ENCODE results near the gene BTBD18.

Gene BTBD18

GRCh38 chr11:57751676-57752253 lies at the start of gene BTBD18:
TSS of gene BTBD18 (minus strand) at chr11:57751819. CDS start at chr11:57751188, 631 bp downstream.
- DNase-seq (ENCODE audit: insufficient read length, low spot score) (no peak), FAIRE-seq (no peak)

- FAIRE-seq: no peak
- DNase-seq (ENCODE audit: insufficient read length, low spot score): no peak
Observed at GRCh38 chr11:57801183-57801485, 49.5 kb upstream of the BTBD18 start.

- peak; percentile 66 for FAIRE-seq
- peak; percentile 61 for DNase-seq (ENCODE audit: insufficient read length, low spot score)
Observed at GRCh38 chr11:57800444-57801182, 49.0 kb upstream of the BTBD18 start.

GRCh38 chr11:57798905-57799559 lies 47.4 kb upstream of the BTBD18 start:
- DNase-seq (ENCODE audit: insufficient read length, low spot score) (no peak), FAIRE-seq (no peak)

- FAIRE-seq: no peak
- DNase-seq (ENCODE audit: insufficient read length, low spot score): no peak
Observed at GRCh38 chr11:57793351-57794115, 41.9 kb upstream of the BTBD18 start.

- no peak for DNase-seq (ENCODE audit: insufficient read length, low spot score)
- peak; percentile 79 for FAIRE-seq
Observed at GRCh38 chr11:57792870-57793269, 41.3 kb upstream of the BTBD18 start.

- peak; percentile 68 for DNase-seq (ENCODE audit: insufficient read length, low spot score)
- FAIRE-seq: peak; percentile 97
Observed at GRCh38 chr11:57792060-57792541, 40.5 kb upstream of the BTBD18 start.

- FAIRE-seq (no peak), DNase-seq (ENCODE audit: insufficient read length, low spot score) (no peak)
Observed at GRCh38 chr11:57791321-57792059, 39.9 kb upstream of the BTBD18 start.

GRCh38 chr11:57788703-57789088 lies 37.1 kb upstream of the BTBD18 start:
- DNase-seq (ENCODE audit: insufficient read length, low spot score) (no peak), FAIRE-seq (no peak)

GRCh38 chr11:57787920-57788702 lies 36.5 kb upstream of the BTBD18 start:
- no peak for DNase-seq (ENCODE audit: insufficient read length, low spot score)
- FAIRE-seq: peak; percentile 94

- DNase-seq (ENCODE audit: insufficient read length, low spot score): no peak
- FAIRE-seq: peak; percentile 66
Observed at GRCh38 chr11:57787006-57787604, 35.5 kb upstream of the BTBD18 start.

GRCh38 chr11:57786436-57786835 lies 34.8 kb upstream of the BTBD18 start:
- FAIRE-seq (no peak), DNase-seq (ENCODE audit: insufficient read length, low spot score) (no peak)

- DNase-seq (ENCODE audit: insufficient read length, low spot score): no peak
- FAIRE-seq: peak; percentile 26
Observed at GRCh38 chr11:57785072-57785471, 33.5 kb upstream of the BTBD18 start.

GRCh38 chr11:57781529-57781943 lies 29.9 kb upstream of the BTBD18 start:
- DNase-seq (ENCODE audit: insufficient read length, low spot score) (no peak), FAIRE-seq (no peak)

GRCh38 chr11:57779276-57779675 lies 27.7 kb upstream of the BTBD18 start:
- DNase-seq (ENCODE audit: insufficient read length, low spot score) (no peak), FAIRE-seq (no peak)

GRCh38 chr11:57778318-57779037 lies 26.9 kb upstream of the BTBD18 start:
- DNase-seq (ENCODE audit: insufficient read length, low spot score): no peak
- FAIRE-seq: no peak

GRCh38 chr11:57777969-57778317 lies 26.3 kb upstream of the BTBD18 start:
- FAIRE-seq: no peak
- no peak for DNase-seq (ENCODE audit: insufficient read length, low spot score)

- DNase-seq (ENCODE audit: insufficient read length, low spot score): no peak
- FAIRE-seq: no peak
Observed at GRCh38 chr11:57776577-57777210, 25.1 kb upstream of the BTBD18 start.
